GM18861 (cell line): ENCODE data around the gene ELP6.
A peak's percentile ranks its signal among the peaks of the same experiment; 100 is the strongest.

Experiments
- ATAC-seq: cut with Tn5 transposase; IDR thresholded peaks from one replicate; pipeline ENCODE4 v1.9.1; 2021; ENCODE audit not compliant: unreplicated experiment

ELP6 gene

GRCh38 chr3:47513125-47513929 is at the start of gene ELP6:
ELP6 (minus strand) TSS chr3:47513712; CDS start chr3:47513590, 122 bp downstream.
- peak; percentile 82 for ATAC-seq

- no peak for ATAC-seq
These were observed 42.8 kb upstream of the ELP6 start for GRCh38 chr3:47556351-47556750.

GRCh38 chr3:47554335-47554734 is 40.8 kb upstream of the ELP6 start:
- no peak for ATAC-seq

GRCh38 chr3:47553407-47553806 is 39.9 kb upstream of the ELP6 start:
- ATAC-seq, result no peak

- ATAC-seq, result no peak
These were observed 29.1 kb upstream of the ELP6 start for GRCh38 chr3:47542471-47543173.

- ATAC-seq, result no peak
These were observed 28.1 kb upstream of the ELP6 start for GRCh38 chr3:47541583-47542108.

GRCh38 chr3:47540281-47540680 is 26.8 kb upstream of the ELP6 start:
- no peak for ATAC-seq

GRCh38 chr3:47536967-47537366 is 23.5 kb upstream of the ELP6 start:
- ATAC-seq, result no peak

- ATAC-seq, result no peak
These were observed 22.8 kb upstream of the ELP6 start for GRCh38 chr3:47536221-47536891.

- ATAC-seq, result no peak
These were observed 20.5 kb upstream of the ELP6 start for GRCh38 chr3:47533996-47534454.

GRCh38 chr3:47533481-47533880 is 20.0 kb upstream of the ELP6 start:
- ATAC-seq, result no peak

- ATAC-seq, result no peak
These were observed 14.6 kb upstream of the ELP6 start for GRCh38 chr3:47527952-47528725.

GRCh38 chr3:47525617-47526016 is 12.1 kb upstream of the ELP6 start:
- no peak for ATAC-seq

- no peak for ATAC-seq
These were observed 10.0 kb upstream of the ELP6 start for GRCh38 chr3:47523310-47524073.

GRCh38 chr3:47522082-47522987 is 8.8 kb upstream of the ELP6 start:
- peak; percentile 49 for ATAC-seq

GRCh38 chr3:47520756-47521155 is 7.2 kb upstream of the ELP6 start:
- no peak for ATAC-seq

- no peak for ATAC-seq
These were observed 4.4 kb upstream of the ELP6 start for GRCh38 chr3:47517937-47518336.

GRCh38 chr3:47515864-47516319 is 2.4 kb upstream of the ELP6 start:
- ATAC-seq, result no peak

GRCh38 chr3:47515100-47515499 is 1.6 kb upstream of the ELP6 start:
- no peak for ATAC-seq
